ENCODE data around the gene GPHN. TPM values are rescaled to one million over a fixed set of nuclear protein-coding genes. Genes with fewer than 3 reads are reported as not detected.
"Not testable (repeated sequence)": the region's sequence is repeated elsewhere in the genome, so short reads cannot be mapped to it uniquely, and the experiment has no call there.

Gene GPHN
- total RNA-seq, 1 donor from 2014 or later, result 33.9 TPM

GRCh38 chr14:66802962-66803361, 295.0 kb downstream of the GPHN start:
- intact Hi-C loops (cut with micrococcal nuclease), result no loop called here
- Mint-ChIP-seq H3K4me1 (ENCODE audit: low read depth) (no peaks in the 10 kb centered on the region), H3K27ac (no peak overlapping the region), H3K36me3 (ENCODE audit: low read depth) (no peaks in the 10 kb centered on the region), H3K9me3 (peaks cover 37% of the 10 kb centered on the region), H3K4me3 (ENCODE audit: low read depth) (no peak overlapping the region), H3K27me3 (ENCODE audit: low read depth) (no peaks in the 10 kb centered on the region)
- DNase-seq (ENCODE audit: low spot score), result no peak

GRCh38 chr14:66804141-66804540, 296.2 kb downstream of the GPHN start:
- Mint-ChIP-seq H3K9me3 (peaks cover 37% of the 10 kb centered on the region), H3K27ac (no peak overlapping the region), H3K36me3 (ENCODE audit: low read depth) (no peaks in the 10 kb centered on the region), H3K27me3 (ENCODE audit: low read depth) (no peaks in the 10 kb centered on the region), H3K4me1 (ENCODE audit: low read depth) (no peaks in the 10 kb centered on the region), H3K4me3 (ENCODE audit: low read depth) (no peak overlapping the region)
- no peak for DNase-seq (ENCODE audit: low spot score)
- intact Hi-C loops (cut with micrococcal nuclease), result no loop called here

DNA sequence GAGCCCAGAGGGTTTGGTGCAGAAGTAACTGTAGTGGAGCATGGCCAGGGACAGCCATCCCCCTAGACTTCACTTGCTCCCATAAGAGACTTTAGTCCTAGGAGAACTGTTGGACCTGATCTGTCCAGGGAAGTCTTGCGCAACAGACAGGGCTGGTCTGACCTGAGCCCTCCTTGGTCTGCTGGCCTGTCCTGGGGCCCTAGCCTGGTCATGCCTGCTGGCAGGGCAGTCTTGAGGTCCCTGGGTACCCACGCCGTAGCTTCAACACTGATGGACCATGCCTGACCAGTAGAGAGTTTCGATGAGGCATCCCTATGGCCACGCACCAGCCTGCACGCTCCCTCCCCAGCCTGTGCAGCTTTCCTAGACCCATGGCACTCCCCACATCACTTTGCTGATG, 305.7 kb downstream of the GPHN start:
- no peaks in the 10 kb centered on the region for H3K27me3 Mint-ChIP-seq (ENCODE audit: low read depth)
- no peak overlapping the region for H3K4me3 Mint-ChIP-seq (ENCODE audit: low read depth)
- no peak for DNase-seq (ENCODE audit: low spot score)
- H3K36me3 Mint-ChIP-seq (ENCODE audit: low read depth), result peaks cover 16% of the 10 kb centered on the region
- intact Hi-C loops (cut with micrococcal nuclease), result no loop called here
- H3K9me3 Mint-ChIP-seq, result peaks cover 34% of the 10 kb centered on the region
- H3K27ac Mint-ChIP-seq, result no peak overlapping the region
- H3K4me1 Mint-ChIP-seq (ENCODE audit: low read depth), result no peaks in the 10 kb centered on the region

GRCh38 chr14:66815687-66816086, 307.7 kb downstream of the GPHN start:
- DNase-seq (ENCODE audit: low spot score), result no peak
- Mint-ChIP-seq H3K9me3 (peaks cover 34% of the 10 kb centered on the region), H3K27me3 (ENCODE audit: low read depth) (no peaks in the 10 kb centered on the region), H3K4me3 (ENCODE audit: low read depth) (no peak overlapping the region), H3K27ac (no peak overlapping the region), H3K4me1 (ENCODE audit: low read depth) (no peaks in the 10 kb centered on the region), H3K36me3 (ENCODE audit: low read depth) (peaks cover 16% of the 10 kb centered on the region)
- intact Hi-C loops (cut with micrococcal nuclease), result no loop called here

GRCh38 chr14:66824251-66824650, 316.3 kb downstream of the GPHN start:
- Mint-ChIP-seq H3K4me1 (ENCODE audit: low read depth) (no peaks in the 10 kb centered on the region), H3K9me3 (no peaks in the 10 kb centered on the region), H3K4me3 (ENCODE audit: low read depth) (no peak overlapping the region), H3K36me3 (ENCODE audit: low read depth) (no peaks in the 10 kb centered on the region), H3K27ac (no peak overlapping the region), H3K27me3 (ENCODE audit: low read depth) (no peaks in the 10 kb centered on the region)
- intact Hi-C loops (cut with micrococcal nuclease), result no loop called here
- no peak for DNase-seq (ENCODE audit: low spot score)

- DNase-seq (ENCODE audit: low spot score), result no peak
- H3K9me3 Mint-ChIP-seq, result no peaks in the 10 kb centered on the region
- H3K4me1 Mint-ChIP-seq (ENCODE audit: low read depth), result no peaks in the 10 kb centered on the region
- H3K4me3 Mint-ChIP-seq (ENCODE audit: low read depth), result no peak overlapping the region
- H3K27ac Mint-ChIP-seq, result no peak overlapping the region
- no peaks in the 10 kb centered on the region for H3K36me3 Mint-ChIP-seq (ENCODE audit: low read depth)
- intact Hi-C loops (cut with micrococcal nuclease), result no loop called here
- H3K27me3 Mint-ChIP-seq (ENCODE audit: low read depth), result no peaks in the 10 kb centered on the region
Measured at GRCh38 chr14:66827182-66827581, 319.2 kb downstream of the GPHN start.

DNA sequence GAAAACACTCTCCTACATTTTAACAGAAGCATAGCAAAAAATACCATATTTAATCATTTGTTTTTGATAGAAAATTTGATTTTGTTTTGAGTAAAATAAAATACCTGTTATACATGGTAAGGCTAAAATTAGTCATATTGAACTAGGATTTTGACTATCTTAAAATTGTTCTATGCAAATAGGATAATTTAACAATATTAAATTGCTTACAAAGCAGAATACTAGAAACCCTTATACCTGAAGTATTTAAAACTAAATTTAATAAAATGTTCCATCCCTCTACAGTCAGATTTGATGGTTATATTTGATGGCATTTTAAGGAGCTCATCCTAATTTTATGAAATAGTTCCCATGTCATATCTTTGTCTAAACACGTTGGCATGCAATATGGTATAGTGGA, 323.2 kb downstream of the GPHN start:
- intact Hi-C loops (cut with micrococcal nuclease), result no loop called here
- Mint-ChIP-seq H3K9me3 (no peaks in the 10 kb centered on the region), H3K4me1 (ENCODE audit: low read depth) (no peaks in the 10 kb centered on the region)

DNA sequence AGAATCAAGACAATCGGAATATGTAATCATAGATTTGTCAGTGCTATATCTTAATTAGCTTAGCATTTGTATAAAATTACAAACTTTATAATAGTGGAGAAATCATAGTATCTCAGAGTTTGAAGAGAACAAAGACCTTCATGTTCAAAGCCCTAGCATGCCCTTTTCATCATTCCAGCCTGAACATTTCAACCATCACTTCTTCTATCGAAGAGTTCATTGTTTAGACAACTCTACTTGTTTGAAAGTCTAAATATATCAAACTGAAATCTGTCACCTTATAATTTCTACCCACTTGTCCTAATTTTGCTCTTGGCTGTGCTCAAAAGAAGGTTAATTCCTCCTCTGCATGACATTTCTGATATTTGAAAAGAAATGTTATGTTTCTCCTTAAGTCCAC, 325.9 kb downstream of the GPHN start:
- intact Hi-C loops (cut with micrococcal nuclease), result no loop called here
- Mint-ChIP-seq H3K4me1 (ENCODE audit: low read depth) (no peaks in the 10 kb centered on the region), H3K9me3 (no peaks in the 10 kb centered on the region), H3K27ac (no peak overlapping the region), H3K4me3 (ENCODE audit: low read depth) (no peak overlapping the region), H3K27me3 (ENCODE audit: low read depth) (no peaks in the 10 kb centered on the region), H3K36me3 (ENCODE audit: low read depth) (no peaks in the 10 kb centered on the region)
- DNase-seq (ENCODE audit: low spot score), result no peak

More for the DNA sequence above, 323.2 kb downstream of the GPHN start:
- H3K4me3 Mint-ChIP-seq (ENCODE audit: low read depth), result no peak overlapping the region
- H3K27me3 Mint-ChIP-seq (ENCODE audit: low read depth), result no peaks in the 10 kb centered on the region
- DNase-seq (ENCODE audit: low spot score), result no peak
- H3K27ac Mint-ChIP-seq, result no peak overlapping the region
- no peaks in the 10 kb centered on the region for H3K36me3 Mint-ChIP-seq (ENCODE audit: low read depth)

GRCh38 chr14:66837436-66837835, 329.5 kb downstream of the GPHN start:
- intact Hi-C loops (cut with micrococcal nuclease); H3K9me3 Mint-ChIP-seq; H3K36me3 Mint-ChIP-seq (ENCODE audit: low read depth); H3K27me3 Mint-ChIP-seq (ENCODE audit: low read depth); H3K4me1 Mint-ChIP-seq (ENCODE audit: low read depth); DNase-seq (ENCODE audit: low spot score); H3K27ac Mint-ChIP-seq; H3K4me3 Mint-ChIP-seq (ENCODE audit: low read depth): not testable (repeated sequence)

DNA sequence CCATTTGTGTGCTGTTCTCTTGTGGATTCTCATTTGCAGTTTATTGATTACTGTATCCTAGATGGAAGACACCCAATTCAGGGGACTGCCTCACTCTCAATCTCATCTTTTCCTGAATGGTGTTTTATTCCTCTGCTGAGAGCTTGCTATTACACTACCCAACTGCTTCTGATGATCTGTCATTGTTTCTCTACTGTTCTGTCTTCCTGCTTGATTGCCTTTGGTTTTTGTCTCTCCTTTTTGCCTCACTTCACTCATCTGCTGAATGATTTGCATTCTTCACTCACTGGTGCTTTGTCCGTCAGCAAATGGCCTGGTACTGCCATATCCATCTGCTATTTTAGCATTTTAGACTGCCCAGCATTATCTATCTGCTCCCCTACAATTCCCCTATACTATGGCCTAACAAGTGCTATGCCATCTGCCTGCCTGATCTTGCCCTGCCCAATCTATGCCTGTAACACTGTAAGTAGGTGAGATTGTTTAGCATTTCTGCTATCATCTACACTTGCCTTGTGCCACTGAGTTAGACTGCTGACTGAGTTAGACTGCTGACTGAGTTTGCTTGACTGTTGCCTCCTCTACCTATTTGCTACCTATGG, 335.1 kb downstream of the GPHN start:
- Mint-ChIP-seq H3K36me3 (ENCODE audit: low read depth) (no peaks in the 10 kb centered on the region), H3K4me1 (ENCODE audit: low read depth) (no peaks in the 10 kb centered on the region), H3K27me3 (ENCODE audit: low read depth) (no peaks in the 10 kb centered on the region), H3K27ac (no peak overlapping the region), H3K4me3 (ENCODE audit: low read depth) (no peak overlapping the region), H3K9me3 (no peaks in the 10 kb centered on the region)
- no peak for DNase-seq (ENCODE audit: low spot score)
- intact Hi-C loops (cut with micrococcal nuclease), result no loop called here

DNA sequence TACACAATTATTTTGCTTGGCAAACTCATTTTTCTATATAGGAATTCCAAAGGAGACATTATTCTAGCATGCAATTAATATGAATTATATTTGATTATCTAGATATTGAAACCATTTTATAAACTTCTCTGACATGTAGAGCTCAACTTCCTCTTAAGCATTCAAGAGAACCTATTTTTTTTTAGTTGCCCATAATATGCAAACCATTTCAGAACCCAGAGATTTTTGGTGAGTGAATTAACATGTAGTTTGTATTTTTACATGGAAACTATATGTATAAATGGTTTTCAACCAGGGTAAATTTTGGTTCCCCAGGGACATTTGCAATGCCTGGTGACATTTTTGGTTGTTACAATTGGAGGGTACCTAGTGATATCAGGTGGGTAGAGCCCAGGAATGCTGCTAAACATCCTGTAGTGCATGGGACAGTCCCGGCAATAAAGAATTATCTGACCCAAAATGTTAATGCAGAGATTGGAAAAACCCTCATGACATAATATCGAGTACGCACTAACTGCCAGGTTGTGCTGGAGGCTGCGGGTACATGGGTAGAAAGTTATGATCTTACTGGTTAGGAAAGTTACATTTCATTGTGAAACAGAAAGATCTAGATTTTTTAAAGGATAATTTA, 342.4 kb downstream of the GPHN start:
- Mint-ChIP-seq H3K9me3 (no peaks in the 10 kb centered on the region), H3K36me3 (ENCODE audit: low read depth) (no peaks in the 10 kb centered on the region), H3K27ac (no peak overlapping the region), H3K4me1 (ENCODE audit: low read depth) (no peaks in the 10 kb centered on the region), H3K4me3 (ENCODE audit: low read depth) (no peak overlapping the region), H3K27me3 (ENCODE audit: low read depth) (no peaks in the 10 kb centered on the region)
- DNase-seq (ENCODE audit: low spot score), result no peak
- intact Hi-C loops (cut with micrococcal nuclease), result no loop called here

DNA sequence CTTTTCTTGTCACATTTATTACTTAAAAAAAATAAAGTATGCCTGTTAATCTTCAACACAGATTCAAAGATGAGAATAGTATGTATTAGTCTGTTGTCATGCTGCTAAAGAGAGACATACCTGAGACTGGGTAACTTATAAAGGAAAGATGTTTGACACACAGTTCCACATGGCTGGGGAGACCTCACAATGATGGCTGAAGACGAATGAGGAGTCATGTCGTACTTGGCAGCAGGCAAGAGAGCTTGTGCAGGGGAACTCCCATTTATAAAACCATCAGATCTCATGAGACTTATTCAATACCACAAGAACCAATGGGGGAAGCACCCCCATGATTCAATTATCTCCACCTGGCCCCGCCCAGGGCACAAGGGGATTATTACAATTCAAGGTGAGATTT, 345.4 kb downstream of the GPHN start:
- no peak for DNase-seq (ENCODE audit: low spot score)

DNA sequence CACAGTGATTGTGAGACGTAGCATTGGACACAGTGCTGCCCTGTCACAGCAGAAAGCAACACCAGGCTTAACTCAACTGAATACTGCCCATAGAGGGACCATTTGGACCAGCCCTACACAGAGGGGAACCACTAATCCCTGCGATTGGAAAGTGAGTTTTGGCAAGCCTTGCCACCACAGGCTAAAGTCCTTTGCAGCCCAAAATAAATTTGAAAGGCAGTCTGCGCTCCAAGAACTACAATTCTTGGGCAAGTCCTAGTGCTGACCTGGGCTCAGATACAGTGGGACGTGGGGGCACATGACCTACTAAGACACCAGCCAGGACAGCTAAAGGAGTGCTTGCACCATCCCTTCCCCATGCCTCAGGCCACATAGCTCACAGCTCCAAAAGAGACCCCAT, 349.9 kb downstream of the GPHN start:
- Mint-ChIP-seq H3K9me3 (peaks cover 24% of the 10 kb centered on the region), H3K27me3 (ENCODE audit: low read depth) (no peaks in the 10 kb centered on the region), H3K4me1 (ENCODE audit: low read depth) (no peaks in the 10 kb centered on the region), H3K4me3 (ENCODE audit: low read depth) (no peak overlapping the region), H3K27ac (no peak overlapping the region), H3K36me3 (ENCODE audit: low read depth) (no peaks in the 10 kb centered on the region)
- no peak for DNase-seq (ENCODE audit: low spot score)
- intact Hi-C loops (cut with micrococcal nuclease), result no loop called here

More for the DNA sequence above, 345.4 kb downstream of the GPHN start:
- Mint-ChIP-seq H3K36me3 (ENCODE audit: low read depth) (no peaks in the 10 kb centered on the region), H3K27ac (no peak overlapping the region), H3K9me3 (no peaks in the 10 kb centered on the region), H3K4me3 (ENCODE audit: low read depth) (no peak overlapping the region), H3K27me3 (ENCODE audit: low read depth) (no peaks in the 10 kb centered on the region), H3K4me1 (ENCODE audit: low read depth) (no peaks in the 10 kb centered on the region)
- intact Hi-C loops (cut with micrococcal nuclease), result no loop called here

Measured in activated T-helper 2 cell treated with anti-CD3 and anti-CD28 coated beads, Interferon-gamma antibody, Interleukin-2, Interleukin-4, amounts not matched to agents 10 μg/mL and 5 μg/mL and 100 μg/mL, durations not matched to agents 14 hours and 24 hours and 36 hours (primary cell).